GM12891 (cell line): ENCODE data around the gene IFI44.

ENCODE experiments used
- POLR2A ChIP-seq: IDR thresholded peaks from 2 replicates; pipeline ENCODE4 v1.6.1; 2011; ENCODE audit warnings: low read depth, low read length, control low read depth
- POLR2AphosphoS5 ChIP-seq: IDR thresholded peaks from 2 replicates; pipeline ENCODE4 v1.6.1; 2011; ENCODE audit warnings: low read depth, low read length, control low read depth

DNA sequence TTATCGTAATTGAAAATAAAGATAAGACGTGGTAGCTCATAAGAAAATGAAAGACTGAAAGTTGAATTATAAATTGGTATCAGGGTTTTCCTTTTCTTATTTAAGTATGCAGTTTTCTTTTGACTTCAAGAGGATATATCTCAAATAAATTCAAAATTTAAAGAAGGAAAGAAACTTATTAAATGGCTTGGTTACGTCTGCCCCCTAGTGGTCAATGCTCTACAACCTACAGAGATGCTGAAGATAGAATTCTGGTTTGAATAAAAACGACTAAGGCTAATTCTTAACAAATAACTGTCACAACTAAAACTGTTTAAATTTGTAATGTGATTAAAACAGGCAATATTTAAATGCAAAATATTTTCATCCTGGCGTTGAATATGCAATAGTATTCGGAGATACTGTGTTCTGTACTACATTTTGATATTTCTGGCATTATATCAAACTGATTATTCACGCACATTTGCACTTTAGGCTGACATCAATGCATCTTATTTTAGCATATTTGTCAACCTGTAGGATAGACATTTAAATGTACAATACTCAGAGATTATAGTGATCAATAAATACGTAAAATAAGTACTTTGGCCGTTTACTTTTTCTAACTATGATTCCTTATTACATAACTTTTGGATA, 26.8 kb downstream of the IFI44 start:
- TF ChIP-seq POLR2A (no peak), POLR2AphosphoS5 (no peak)
